CD4-positive, alpha-beta T cell treated with Interleukin-10 for 1 hour (primary cell): ENCODE measurements around the gene GPHB5.
"Not testable (repeated sequence)": the region's sequence is repeated elsewhere in the genome, so short reads cannot be mapped to it uniquely, and the experiment has no call there.

Experiments
- DNase-seq: peaks from one replicate; pipeline ENCODE4 v3.0.0-alpha.2; 2020

Gene GPHB5

GRCh38 chr14:63318835-63319234 is at the start of gene GPHB5:
Gene GPHB5 (minus strand): TSS chr14:63318935. CDS start chr14:63317849, 1,086 bp downstream.
- DNase-seq = no peak

GRCh38 chr14:63367742-63368364 is 49.1 kb upstream of the GPHB5 start:
- no peak for DNase-seq

GRCh38 chr14:63362389-63362819 is 43.7 kb upstream of the GPHB5 start:
- DNase-seq = no peak

- DNase-seq = no peak
Observed at GRCh38 chr14:63361790-63362189, 43.1 kb upstream of the GPHB5 start.

- DNase-seq = no peak
Observed at GRCh38 chr14:63357841-63358240, 39.1 kb upstream of the GPHB5 start.

- no peak for DNase-seq
Observed at GRCh38 chr14:63345826-63346225, 27.1 kb upstream of the GPHB5 start.

- DNase-seq = no peak
Observed at GRCh38 chr14:63344336-63344735, 25.6 kb upstream of the GPHB5 start.

GRCh38 chr14:63343878-63344277 is 25.1 kb upstream of the GPHB5 start:
- no peak for DNase-seq

GRCh38 chr14:63342371-63342770 is 23.6 kb upstream of the GPHB5 start:
- DNase-seq = no peak

- DNase-seq = no peak
Observed at GRCh38 chr14:63328787-63329737, 10.3 kb upstream of the GPHB5 start.

GRCh38 chr14:63326840-63327239 is 8.1 kb upstream of the GPHB5 start:
- DNase-seq = no peak

GRCh38 chr14:63322897-63323573 is 4.3 kb upstream of the GPHB5 start:
- DNase-seq = no peak

- DNase-seq = no peak
Observed at GRCh38 chr14:63322472-63322871, 3.7 kb upstream of the GPHB5 start.

- DNase-seq = peak; percentile 6
Observed at GRCh38 chr14:63308723-63309317, 9.9 kb downstream of the GPHB5 start.

- not testable (repeated sequence) for DNase-seq
Observed at GRCh38 chr14:63304429-63304828, 14.3 kb downstream of the GPHB5 start.

- DNase-seq = no peak
Observed at GRCh38 chr14:63301891-63302534, 16.7 kb downstream of the GPHB5 start.

- no peak for DNase-seq
Observed at GRCh38 chr14:63300854-63301253, 17.9 kb downstream of the GPHB5 start.

GRCh38 chr14:63299351-63300110 is 19.2 kb downstream of the GPHB5 start:
- DNase-seq = no peak

- DNase-seq = no peak
Observed at GRCh38 chr14:63297372-63298063, 21.2 kb downstream of the GPHB5 start.

- no peak for DNase-seq
Observed at GRCh38 chr14:63296060-63296563, 22.6 kb downstream of the GPHB5 start.

GRCh38 chr14:63295231-63295685 is 23.5 kb downstream of the GPHB5 start:
- no peak for DNase-seq
